Hematopoietic multipotent progenitor cell treated with erythropoietin and hydrocortisone succinate and interleukin-3 and kit ligand, for 15 days (in vitro differentiated cells): ENCODE measurements around the gene RGPD8.
A peak's percentile ranks its signal among the peaks of the same experiment; 100 is the strongest.
"Not testable (repeated sequence)": the region's sequence is repeated elsewhere in the genome, so short reads cannot be mapped to it uniquely, and the experiment has no call there.

Experiments used
- DNase-seq: peaks from one replicate; pipeline ENCODE4 v3.0.0-alpha.2; 2015; ENCODE audit warnings: low spot score

The RGPD8 gene

DNA sequence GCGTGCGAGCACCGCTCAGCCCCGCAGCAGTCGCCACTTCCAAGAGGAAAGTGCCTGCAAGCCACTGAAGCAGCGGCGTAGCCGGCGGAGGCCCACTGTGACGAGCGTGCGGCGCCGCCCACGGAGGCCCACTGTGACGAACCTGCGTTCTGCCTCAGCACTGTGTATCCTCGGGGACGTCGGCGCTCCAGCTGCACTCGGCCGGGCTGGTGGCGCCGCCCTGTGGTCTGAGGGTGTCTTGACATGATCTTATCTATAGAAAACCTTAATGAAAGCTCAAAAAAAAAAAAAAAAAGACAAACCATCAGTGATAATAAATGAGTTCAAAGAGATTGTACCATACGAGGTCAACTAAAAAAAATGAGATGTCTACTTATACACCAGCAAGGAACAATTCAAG, at the start of gene RGPD8:
Gene RGPD8, minus strand, starts transcription at position 166 of the 400 bp plus-strand sequence. CDS start 192 bp downstream, outside the sequence.
- peak; percentile 90 for DNase-seq

DNA sequence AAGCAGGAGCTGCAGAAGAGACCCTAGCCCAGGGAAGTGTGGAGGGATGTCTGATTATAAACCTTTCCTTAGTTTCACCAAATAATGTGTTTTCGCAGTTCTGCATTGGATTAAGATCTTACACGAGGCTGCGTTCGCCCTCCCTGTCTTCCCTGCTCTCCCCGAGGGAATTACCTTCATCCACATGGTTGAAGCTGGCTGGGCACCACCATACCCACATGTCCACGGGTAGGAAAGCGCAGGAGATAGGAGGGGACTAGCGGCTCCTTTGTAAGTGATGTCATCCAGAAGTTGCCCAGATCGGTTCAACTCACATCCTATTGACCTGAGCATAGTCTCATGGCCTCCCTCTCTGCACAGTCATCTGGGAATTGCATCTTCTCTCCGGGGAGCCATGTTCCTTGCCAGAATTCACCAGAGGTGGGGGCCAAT, 49.6 kb upstream of the RGPD8 start:
- DNase-seq = no peak

DNA sequence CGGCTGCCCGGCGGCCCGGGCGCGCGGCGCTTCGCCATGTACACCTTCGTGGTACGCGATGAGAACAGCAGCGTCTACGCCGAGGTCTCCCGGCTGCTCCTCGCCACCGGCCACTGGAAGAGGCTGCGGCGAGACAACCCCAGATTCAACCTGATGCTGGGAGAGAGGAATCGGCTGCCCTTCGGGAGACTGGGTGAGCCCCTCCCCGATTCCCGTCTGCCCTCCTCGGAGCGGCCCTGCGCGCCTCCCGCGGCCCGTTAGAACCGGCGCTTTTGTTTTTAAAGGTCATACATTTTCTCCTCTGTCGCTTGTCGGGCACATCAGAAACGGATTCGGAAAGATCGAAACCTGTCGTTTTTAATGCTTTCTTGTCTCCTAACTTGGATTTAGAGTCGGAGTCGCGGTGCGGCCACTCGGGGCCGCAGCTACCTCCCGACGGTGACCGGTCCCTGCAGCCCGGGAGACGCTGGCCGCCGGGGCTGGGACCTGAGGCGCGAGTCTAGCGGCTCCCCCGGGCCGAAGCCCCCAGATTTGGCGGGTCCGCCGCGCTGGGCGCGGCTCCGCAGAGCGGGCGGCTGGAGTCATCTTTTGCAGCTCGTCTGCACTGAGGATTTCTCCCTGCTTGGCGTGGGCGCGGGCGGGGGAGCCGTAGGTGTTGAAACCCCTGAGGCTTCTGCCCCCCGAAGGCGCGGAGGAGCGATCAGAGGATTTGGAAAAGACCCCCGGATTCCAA, 49.0 kb upstream of the RGPD8 start:
- peak; percentile 20 for DNase-seq

DNA sequence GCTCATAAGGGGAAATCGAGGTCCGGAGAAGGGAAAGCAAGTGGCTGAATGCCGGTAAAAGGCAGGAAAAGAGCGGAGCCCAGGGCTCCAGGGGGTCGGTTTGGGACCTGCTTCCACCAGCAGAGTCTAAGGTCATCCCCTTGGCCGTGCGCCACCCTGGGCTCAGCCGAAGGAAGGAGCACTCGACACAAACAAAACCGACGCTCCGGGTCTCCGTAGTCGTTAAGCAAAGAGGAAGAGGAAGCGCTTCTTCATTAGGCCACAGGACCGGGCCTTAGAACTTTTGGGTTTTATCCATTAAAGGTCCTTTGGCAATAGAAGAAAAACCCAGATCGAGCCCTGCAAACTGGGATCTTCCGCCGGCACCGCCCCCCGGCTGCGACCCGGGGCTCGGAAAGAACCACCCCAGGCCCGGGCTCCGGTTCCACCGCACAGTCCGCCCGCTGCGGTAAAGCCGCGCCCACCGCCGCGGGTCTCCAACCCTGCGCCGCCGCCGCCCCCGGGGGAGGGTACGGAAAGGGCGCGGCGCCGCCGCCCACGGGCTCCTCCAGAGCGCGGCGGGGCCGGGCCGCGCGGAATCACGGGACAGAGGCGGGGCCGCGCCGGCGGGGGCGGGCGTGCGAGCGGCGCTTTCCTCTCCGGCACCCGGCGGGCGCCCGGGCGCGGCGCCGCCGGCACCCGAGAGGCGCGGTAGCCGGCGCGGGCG, 48.2 kb upstream of the RGPD8 start, which contains the start of gene TTL:
Gene TTL, plus strand, starts transcription at position 629 of the 706 bp plus-strand sequence. CDS start 189 bp downstream, outside the sequence.
- DNase-seq = peak; percentile 80

DNA sequence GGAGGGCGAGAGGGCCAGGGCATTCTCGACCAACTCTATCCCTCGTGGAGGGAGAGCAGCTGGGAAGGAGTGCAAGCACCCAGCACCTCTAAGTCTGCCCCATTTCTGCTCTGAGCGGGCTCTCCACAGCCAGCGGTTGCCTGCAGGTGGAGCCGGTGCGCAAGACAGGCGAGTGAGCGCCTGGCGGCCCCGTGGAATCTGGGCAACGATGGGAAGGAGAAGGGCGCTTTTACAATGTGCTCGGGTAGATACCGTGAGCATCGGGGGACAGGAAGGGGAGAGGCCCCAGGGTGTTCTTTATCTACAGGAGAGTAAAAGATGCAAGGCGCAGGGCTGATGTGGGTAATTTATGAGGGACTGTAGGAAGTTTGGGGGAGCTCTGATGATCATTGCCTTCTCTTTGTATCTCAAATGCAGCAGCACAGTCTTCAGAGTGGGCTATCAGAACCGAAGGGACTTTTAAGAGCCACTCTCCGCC, 47.6 kb upstream of the RGPD8 start:
- DNase-seq = peak; percentile 87

DNA sequence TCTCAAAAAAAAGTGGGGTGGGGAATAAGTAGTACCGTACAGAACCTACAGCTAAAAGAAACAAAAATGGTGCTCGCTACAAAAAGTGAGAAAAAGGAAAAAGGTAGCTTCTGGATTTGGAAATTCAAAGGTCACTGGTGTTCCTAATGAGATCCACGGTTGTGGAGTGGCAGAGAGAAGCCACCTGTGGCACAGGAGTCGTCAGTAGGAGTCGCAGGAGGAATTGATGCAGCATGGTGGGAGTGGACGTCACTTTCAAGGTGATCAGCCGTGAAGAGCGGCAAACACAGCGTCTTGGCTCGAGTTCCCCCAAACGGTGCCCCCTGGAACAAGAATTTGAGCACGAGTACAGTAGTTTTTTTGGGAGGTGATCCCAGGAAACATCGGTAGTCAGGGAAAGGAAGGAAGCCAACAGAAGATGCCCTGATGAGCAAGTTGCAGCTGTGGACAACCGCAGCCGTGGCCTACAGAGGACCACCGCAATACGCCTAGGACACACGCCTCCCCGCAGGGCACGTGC, 47.1 kb upstream of the RGPD8 start:
- DNase-seq = no peak

DNA sequence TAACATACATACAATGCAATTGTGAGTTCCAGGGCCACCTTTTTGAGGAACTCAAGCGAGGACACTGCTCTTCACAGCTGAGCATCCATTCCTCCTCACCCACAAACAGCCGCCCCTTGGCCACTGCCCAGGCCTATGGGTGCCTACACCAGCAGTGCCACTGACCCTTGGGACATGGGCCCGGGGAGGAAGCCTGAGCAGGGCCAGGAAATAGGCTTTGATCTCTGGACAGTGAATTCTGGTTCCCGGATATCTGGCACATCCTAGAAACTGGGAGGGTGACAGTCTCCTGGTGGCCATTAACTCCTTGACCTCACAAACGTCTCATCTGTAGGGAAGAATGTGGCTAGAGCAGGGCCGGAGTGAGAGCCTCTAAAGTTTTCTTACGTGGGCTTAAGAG, 43.0 kb upstream of the RGPD8 start:
- no peak for DNase-seq

DNA sequence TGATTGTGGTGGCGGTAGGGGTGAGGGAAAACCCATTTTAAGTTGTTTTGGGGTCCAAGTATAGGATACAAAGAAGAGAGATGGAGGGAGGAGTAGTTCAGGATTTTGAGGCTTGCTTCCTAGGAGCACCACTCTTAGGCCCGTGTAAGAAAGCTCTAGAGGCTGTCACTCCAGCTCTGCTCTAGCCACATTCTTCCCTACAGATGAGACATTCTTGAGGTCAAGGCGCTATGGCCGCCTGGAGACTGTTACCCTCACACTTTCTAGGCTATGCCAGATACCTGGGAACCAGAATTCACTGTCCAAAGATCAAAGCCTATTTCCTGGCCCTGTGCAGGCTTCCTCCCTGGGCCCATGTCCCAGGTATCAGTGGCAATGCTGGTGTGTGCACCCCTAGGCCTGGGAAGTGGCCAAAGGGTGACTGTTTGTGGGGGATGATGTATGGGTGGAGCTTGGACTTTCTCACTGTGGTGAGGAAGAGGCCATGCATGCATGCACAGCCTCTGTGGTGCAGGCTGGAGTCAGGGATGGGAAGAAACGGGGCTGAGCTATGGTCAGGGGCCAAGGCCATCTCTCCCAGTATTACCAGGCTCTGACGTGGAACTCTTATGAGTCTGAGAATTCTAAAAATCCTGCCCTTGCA, 41.5 kb upstream of the RGPD8 start:
- DNase-seq = no peak

DNA sequence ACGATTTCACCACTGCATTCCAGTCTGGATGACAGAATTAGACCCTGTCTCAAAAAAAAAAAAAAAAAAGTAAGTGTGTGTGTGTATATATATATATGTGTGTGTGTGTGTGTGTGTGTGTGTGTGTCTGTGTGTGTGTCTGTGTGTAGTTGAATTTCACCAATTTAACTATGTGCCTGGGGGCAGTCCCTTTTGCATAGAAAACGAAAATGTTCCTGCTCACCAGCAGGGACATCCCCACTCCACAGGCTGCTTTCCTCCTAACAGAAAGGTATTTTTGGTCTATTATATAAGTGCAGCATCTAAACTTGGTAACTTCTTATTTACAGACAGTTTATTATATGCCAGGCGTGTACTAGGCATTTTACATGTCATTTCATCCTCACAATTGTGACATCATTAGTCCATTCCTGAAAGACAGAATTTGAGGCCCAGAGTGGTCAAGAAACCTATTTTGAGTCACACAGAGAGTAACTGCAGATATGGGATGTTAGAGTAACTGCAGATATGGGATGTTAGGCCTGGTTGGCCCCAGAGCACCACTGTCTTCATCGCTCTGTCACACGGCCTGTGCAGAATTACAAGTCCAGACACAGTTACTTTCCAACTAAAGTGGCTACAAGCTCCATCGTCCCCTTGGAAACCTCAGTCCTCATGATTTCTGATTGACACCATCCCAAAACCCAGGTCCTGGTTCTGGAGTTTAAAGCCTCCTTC, 39.3 kb upstream of the RGPD8 start:
- DNase-seq = no peak

DNA sequence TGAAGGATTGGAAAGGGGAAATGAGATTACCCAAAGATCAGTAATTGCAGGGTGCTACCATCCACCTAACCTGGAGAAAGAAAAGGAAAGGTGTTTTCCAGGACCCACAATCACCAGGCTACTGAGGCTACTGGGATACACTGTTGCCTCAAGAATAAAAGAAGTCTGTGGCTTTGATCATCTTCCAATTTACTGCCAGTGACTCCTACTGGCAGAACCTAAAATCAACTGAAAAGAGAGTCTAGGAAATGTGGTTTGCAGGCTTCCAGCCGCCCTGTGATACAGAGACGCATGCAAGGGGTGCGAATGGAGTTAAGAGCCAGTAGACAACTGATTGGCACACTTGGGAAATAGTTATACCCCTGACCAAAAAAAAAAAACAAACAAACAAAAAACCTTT, 31.9 kb upstream of the RGPD8 start:
- DNase-seq = no peak

DNA sequence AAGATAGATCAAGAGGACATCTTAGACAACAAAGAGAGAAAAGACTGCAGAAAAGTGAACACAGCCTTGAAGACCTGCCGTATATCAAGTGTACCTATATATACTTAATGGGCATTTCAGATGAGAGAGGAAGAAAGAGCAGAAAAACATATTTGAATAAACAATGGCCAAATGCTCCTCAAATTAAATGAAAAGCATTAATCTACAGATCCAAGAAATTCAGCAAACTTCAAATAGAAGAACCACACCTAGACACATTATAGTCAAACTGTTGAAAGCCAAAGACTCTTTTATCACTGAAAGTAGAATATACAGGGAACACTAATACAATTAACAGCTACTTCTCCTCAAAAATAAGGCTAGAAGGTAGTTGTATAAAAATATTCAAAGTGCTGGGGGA, 29.8 kb upstream of the RGPD8 start:
- no peak for DNase-seq

DNA sequence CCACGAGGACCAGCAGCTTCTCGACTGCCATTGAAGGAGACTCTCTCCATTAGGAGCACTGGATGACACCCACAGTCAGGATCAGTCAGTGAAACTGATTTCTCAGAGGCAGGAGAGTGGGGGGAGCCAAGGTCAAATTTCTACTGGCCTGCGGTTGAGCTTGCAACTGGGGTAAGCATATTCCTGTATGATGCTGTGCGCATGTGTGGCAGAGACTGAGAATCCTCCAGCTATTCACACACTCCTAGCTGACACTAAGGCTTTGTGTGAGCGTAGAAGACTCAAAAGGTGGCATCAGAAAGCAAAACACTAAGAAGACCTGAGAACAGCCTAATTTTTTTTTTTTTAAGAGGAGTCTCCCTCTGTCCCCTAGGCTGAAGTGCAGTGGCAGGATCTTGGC, 28.7 kb upstream of the RGPD8 start:
- no peak for DNase-seq

DNA sequence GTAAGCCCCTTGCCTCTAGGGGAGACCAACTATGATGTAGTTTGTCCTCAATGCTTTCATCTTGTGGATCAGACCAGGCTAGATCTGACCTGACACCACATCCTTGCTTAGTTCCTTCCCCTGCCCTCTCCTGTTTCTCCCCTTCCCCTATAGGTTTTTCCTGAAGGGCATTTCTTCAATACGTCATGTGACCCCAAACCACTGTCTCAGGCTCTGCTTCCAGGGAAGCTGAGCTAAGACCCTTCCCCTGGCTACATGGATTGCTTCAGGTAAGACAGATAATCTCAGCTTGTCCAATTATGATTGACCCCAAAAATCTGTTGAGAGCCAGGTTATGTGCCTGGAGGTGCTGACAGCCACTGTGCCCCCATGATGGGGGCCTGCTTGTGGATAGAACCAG, 25.9 kb upstream of the RGPD8 start:
- DNase-seq = no peak

DNA sequence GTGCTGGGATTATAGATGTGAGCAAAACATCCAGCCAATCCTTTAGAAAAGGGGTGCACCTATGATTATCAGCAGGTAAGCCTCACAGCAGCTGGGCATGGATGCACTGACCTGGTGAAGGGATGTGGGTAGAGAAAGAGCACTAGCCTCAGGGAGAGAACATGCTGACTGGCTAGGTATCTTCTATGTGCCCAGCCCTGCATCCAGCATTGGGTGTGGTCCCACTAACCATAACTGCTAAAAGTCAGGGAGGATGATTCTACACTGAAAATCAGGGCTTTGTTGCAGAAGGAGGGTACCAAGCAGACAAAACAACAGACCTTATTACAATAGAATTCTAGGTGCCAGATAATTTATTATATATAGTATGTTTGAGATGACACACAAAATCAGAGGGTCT, 21.1 kb upstream of the RGPD8 start:
- DNase-seq = no peak

DNA sequence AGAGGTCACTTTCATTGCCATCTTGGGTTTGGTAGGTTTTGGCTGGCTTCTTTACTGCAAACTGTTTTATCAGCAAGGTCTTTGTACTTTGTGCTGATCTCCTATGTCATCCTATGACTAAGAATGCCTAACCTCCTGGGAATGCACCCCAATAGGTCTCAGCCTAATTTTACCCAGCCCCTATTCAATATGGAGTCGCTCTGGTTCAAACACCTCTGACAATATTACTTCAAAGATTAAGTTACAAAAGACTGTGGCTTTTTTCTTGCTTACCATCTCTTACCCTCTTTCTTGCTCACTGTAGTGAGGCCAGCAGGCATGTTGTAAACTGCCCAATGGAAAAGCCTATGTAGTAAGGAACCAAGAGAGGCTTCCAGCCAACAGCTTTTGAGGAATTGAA, 17.9 kb upstream of the RGPD8 start:
- no peak for DNase-seq

DNA sequence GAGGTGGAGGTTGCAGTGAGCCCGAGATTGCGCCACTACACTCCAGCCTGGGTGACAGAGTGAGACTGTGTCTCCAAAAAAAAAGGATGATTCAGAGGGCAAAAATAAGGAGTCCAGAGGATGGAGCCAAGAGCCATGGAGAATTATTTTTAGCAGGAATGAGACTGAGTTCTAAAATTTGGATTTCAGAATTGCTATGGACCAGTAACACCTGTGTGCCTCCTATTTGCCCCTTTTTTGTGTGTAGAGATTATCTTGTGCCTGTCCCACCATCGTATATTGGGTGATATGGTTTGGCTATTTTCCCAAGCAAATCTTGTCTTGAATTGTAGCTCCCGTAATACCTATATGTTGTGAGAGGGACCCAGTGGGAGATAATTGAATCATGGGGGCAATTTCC, 16.4 kb upstream of the RGPD8 start:
- DNase-seq = no peak

DNA sequence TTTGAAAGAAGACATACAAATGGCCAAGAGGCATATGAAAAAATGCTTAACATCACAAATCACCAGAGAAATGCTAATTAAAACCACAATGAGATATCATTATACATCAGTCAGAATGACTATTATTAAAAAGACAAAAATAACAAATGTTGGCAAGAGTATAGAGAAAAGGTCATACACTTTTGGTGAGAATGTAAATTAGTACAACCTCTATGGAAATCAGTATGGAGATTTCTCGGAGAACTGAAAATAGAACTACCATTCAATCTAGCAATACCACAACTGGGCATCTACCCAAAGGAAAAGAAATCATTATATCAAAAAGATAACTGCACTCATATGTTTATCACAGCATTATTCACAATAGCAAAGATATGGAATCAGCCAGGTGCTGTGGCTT, 10.8 kb upstream of the RGPD8 start:
- DNase-seq = not testable (repeated sequence)

DNA sequence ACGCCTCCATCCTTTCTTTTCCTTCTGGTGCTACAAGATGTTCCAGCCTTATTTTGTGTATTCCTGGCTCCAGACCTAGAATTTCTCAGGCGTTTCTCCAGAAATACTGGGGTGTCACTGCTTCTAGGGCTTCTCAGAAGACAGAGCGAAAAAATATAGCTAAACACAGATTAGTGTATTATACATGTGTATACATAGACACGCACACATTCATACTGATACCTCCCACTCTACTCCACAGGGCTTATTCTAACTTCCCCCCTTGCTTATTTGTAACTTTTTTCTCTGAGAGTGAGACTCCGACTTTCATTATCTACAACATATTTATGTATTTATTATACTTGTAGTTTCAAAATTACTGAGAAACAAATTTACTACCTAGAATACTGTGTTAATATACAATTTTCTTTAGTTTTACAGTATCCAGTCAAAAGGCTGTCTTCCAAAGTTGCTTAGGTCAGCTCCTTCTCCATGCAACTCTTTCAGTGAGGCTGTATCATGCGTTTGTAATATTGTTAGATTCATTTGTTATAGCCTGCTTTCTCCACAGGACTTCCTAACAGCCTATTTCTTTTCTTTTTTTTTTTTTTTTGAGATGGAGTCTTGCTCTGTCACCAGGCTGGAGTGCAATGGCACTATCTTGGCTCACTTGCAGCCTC, 5.3 kb upstream of the RGPD8 start:
- not testable (repeated sequence) for DNase-seq

DNA sequence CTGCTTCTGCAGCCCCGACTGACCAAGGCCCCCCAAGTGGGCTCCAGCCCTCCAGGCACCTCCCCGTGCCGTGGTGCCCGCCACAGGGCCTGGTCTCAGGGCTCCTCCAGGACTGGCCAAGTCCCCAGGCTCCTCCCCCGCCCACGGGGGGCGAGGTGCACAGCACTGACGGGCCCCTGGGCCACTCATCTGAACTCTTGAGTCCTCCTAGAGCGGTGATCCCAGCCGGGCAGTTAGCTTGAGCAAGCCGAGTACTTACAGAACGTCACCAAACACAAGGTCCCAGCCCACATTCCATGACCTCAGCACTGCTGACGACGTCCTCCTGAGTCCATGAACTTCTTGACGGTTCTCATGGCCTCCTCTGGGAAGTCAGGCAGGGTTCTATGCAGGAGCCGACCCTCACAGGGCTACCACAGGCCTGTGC, 4.0 kb upstream of the RGPD8 start:
- not testable (repeated sequence) for DNase-seq

DNA sequence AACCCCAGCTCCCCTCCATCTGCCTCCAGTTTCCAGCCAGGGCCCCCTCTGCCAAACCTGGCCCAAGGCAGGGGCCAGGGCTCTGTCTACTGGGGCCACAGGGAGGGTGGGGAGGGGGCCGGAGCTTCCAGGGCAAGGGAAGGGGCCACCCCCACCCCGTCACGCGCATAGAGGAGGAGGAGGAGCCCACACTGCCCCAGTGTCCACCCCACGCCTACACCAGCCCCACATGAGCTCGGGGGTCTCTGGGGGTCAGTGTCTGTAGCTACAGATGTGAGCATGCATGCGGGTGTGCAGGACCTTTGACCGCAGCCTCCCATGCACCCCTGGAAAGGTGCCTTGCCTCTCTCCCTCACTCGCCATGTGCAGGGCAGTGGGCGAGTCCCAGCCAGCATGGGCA, 3.5 kb upstream of the RGPD8 start:
- not testable (repeated sequence) for DNase-seq

DNA sequence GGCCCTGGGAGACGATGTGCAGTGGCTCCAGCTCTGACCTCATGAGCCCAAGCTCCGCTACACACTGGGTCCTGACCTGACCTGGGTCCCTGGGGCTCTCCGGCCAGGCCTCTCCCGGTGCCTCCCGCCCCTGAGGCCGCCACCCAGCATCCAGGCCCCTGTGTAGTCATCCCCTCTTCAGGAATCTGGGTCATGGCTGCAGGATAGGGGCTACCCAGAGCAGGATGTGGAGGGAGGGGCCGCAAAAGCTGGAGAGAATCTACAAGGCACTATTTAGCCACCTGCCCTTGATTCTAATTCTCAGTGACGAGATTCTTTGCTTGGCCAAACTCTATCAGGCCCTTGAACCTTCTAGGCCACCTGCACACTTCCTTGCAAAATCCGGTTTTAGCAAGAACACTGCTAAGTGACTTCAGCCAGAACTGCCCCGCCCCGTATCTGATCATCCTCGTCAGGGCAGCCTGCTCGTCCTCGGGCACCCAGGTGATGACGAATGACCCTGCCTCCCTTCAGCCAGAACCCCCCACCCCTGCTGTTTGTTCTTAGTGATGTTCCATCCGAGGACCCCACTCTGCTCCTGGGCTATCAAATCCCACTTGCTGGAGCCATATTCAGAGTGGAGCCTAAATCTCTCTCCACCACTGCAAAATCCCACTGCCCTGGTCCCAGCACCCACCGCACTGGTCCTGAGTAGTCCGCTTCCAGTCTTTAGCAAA, 2.4 kb upstream of the RGPD8 start:
- DNase-seq = not testable (repeated sequence)
